Measurements from ENCODE around the gene MRPL53.
"Not testable (repeated sequence)": the region's sequence is repeated elsewhere in the genome, so short reads cannot be mapped to it uniquely, and the experiment has no call there.

MRPL53 gene

DNA sequence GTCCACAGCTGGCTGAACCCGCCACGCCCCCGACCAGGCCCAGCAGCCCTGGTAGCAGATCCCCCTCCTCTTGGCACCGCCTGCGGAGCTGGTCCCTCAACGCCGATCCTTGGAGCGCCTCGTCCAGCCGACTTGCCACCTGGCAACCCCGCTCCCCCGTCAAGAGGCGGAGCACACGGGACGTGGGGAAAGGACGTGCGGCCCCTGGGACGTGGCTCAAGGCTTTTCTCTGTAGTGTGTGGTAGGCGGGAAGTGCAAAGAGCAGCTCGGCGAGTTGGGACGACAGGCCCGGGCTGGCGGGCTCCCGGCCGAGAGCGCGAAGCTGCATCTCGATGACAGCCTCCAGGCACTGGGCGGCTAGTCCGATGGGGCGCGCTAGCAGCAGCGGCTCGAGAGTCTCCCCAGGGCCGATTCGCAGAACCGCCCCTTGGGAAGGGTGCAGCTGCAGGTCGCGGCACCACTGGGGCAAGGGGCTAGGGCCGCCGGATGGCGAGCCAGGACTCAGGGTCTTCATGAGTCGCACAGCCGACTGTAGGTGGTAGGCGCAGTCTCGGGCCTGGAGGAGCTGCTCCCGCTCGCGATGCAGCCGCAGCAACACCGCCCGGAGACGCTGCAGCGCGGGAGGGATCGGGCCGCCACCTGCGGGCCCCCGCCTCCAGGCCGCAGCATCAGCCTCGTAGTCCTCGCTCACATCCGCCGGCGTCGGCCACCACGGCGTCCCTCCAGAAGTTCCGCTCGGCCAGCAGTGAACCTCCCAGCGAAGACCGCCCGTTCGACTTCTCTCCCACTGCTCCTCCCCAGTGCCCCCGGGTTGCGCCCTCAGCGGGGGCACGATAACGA lies 9.7 kb upstream of the MRPL53 start:
- no peak for DNase-seq (ENCODE audit: low read depth)

DNA sequence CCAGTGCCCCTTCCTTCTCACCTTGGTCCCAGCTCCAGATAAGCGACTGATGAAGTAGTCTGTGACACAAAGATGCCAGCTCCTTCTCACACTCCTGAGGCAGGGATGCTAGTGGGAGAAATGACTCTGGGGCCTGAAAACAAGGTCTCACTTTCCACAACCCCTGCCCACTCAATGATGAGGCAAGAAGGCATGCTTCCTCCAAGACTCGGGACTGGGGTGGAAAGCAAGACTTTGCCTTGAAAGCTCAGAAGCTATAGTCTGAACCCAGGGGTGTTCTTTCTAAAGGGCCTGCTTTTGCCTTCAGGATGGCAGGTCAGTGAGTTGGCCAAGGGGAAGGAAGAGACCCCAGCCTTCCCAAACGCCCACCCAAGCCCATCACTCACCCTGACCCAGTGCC lies 9.0 kb upstream of the MRPL53 start:
- DNase-seq (ENCODE audit: low read depth): no peak

DNA sequence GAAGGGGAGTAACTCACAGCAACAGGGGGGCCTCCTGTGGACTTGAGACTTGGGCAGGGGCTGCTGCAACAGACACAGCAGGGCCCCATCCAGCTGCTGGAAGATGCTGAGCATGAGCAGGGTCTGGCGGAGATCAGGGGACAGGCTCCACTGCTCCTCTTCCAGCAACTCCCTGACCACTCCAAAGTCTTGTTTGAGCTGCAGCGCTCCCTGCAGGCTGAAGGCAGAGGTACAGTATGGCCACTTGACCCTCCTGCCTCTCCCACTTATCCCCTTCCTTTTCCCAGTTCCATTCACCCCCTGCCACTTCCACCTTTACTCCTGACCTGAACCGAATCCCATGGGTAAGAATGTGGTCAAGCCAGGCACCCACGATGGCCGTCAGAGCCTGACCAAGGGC lies 2.4 kb upstream of the MRPL53 start:
- DNase-seq (ENCODE audit: low read depth): no peak

DNA sequence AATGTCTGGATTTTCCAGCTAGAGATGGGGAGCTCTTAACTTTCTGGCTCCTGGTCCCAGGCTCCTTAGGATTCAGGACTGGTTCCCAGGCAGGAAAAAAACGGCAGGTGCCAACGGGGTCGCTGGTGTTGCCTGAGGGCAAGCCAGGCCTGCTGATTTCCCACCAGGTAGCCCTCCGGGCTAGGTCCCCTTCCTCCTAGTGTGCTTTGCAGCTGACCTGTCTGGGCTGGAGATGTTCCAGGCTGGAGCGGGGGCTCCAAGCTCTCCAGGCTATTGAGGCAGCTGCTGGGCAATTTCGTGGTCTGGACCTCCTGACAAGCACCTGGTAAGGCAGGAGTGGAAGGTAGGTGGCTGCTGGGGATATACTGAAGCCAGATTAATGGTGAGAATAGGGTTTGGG lies 2.0 kb upstream of the MRPL53 start:
- DNase-seq (ENCODE audit: low read depth): no peak

DNA sequence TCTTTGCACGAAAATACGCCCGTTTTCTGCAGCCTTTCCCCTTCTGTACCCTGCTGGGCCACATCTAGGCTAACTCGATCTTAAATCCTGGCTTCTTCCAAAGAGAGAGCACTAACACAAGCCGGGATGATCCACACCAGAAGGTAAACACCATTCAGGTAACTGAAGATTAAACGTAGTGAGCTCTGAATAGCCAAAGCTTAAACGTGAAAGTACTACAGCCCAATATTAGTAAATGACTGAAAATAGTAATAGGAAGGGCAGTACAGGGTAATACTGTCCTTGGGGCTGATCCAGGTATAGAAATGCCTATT lies 422 bp upstream of the MRPL53 start:
- no peak for DNase-seq (ENCODE audit: low read depth)

DNA sequence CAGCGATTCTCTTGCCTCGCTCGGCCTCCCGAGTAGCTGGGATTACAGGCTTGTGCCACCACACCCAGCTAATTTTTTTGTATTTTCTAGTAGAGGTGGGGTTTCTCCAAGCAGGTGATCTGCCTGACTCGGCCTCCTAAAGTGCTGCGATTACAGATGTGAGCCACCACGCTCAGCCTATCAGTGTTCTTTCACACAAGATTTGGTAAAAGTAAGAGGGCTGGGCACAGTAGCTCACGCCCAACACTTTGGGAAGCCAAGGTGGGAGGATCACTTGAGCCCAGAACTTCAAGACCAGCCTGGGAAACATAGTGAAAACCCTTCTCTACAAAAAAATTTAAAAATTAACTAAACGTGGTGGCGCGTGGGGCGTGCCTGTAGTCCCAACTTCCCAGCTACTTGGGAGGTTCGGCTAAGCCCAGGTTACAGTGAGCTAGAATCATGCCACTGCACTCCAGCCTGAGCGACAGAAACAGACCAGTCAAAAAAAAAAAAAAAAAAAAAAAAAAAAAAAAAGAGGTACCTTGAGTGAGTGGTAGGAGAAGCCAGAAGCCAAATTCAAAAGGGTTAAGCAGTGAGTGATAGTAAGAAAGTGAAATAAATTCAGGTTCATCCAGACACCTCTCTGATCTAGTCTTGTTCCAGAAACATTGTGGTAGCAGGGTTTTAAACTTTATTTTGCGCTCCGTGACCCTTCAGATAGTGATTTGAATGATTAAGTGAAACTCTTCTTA lies 981 bp downstream of the MRPL53 start:
- no peak for DNase-seq (ENCODE audit: low read depth)

DNA sequence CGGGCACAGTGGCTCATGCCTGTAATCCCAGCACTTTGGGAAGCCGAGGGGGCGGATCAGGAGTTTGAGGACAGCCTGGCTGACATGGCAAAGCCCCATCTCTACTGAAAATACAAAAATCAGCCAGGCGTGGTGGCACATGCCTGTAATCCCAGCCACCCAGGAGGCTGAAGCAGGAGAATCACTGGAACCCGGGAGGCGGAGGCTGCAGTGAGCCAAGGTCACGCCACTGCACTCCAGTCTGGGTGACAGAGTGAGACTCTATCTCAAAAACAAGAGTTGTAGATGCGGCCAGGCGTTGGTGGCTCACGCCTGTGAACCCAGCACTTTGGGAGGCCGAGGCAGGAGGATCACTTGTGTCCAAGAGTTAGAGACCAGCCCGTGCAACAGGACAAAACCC lies 1.7 kb downstream of the MRPL53 start:
- DNase-seq (ENCODE audit: low read depth): not testable (repeated sequence)

DNA sequence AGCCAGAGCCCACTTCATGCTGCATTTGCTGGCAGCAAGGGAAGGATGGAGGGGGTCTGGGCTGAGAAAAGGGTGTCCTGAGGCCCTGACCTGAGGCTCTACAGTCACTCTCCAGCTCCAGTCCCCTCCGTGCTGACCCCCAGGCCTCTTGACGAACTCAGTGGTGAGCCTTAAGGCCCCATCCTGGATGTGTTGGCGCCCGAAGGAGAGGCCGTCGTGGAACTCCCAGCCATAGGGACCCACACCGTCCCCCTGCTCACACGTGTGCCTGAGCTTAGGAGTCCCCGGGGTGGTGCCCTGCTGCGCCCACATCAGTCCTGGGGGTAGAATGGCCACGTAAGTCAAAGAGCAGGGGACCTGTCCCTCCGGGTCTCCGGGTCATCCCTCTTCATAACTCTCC lies 8.1 kb downstream of the MRPL53 start:
- no peak for DNase-seq (ENCODE audit: low read depth)

DNA sequence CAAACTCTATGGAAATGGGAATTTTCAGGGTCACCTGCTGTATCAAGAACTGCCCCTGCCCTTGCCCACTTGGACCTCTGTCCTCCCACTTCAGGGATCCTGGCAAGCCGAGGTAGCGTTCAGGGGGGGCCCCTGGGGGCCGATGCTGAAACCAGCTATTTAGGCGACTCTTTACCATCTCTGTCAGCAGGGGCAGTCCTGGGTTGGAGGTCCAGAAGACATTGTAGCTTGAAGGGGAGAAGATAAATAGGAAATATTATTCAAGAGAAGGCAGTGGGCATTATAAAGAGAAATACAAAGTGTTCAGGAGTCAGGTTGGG lies 9.7 kb downstream of the MRPL53 start:
- DNase-seq (ENCODE audit: low read depth): no peak

DNA sequence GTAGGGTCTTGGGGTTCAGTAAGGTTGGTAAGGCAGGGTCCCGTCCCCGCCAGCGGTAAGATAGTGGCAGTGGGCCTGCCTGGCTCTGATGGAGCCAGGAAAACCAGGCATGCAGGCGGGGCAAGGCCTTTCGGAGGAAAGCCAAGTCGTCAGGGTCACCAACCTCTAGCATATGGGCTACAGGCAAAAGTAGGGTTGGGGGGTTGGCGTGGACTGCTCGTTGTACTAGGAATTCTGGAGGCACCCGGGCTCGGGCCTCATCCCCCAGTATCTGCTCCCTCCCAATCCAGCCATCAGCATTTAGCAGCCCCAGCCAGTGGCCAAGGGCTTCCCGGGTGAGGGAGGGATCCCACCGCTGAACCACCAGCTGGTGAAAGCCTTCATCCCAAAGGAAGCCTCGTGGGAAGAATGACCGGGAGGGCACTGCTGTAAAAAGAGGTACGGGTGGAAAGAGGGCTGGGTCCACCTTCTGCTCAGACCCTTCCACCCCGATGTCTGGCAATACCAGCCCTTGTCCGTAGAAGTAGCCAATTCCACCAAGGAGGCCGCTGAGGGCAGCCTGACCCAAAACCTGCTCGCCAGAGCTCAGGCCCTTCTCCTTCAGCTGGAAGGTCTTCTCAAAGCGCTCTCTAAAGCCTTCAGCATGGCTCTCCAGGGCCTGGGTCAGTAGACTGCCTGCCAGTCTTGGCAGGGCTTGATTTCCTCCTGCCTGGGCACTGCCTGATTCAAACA lies 10.3 kb downstream of the MRPL53 start:
- DNase-seq (ENCODE audit: low read depth): no peak

DNA sequence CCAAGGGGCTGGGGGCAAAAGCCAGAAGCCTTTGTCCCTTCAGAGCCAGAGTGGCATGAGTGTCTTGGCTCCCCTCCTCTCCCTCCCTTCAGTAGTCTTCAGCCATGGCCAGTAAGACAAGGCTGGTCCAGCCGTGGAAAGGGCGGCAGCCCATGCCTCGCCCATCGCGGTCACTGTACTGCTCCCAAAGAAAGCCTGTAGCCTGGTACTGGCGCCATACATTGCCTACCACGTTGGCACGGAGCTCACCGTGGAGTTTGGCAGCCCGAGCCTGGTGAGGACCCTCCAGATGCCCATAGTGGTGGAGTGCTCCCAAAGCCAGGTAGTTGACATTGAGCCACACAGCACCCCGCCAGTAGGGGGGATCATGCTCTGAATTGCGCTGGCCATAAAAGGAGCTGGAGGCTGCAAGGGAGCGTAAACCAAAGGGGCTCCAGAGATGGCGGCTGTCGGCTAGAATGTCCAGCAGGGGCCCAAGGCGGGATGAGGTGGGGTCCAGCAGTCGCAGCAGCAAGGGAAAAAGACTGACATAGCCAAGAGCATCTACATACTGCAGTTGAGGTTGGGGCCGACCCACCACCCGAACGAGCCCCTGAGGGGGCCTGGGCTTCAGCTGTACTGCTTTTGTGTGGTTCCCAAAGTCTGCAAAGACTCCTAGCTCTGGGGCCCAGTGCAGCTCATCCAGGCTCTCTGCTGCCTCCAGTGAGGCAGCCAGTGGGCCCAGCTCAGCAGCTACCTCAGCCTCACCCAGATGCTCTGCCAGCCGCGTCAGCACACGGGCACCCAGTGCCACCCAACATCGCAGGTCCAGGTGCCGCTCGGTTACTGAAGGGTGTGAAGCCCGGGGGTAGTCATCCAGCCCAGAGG lies 11.1 kb downstream of the MRPL53 start:
- no peak for DNase-seq (ENCODE audit: low read depth)

DNA sequence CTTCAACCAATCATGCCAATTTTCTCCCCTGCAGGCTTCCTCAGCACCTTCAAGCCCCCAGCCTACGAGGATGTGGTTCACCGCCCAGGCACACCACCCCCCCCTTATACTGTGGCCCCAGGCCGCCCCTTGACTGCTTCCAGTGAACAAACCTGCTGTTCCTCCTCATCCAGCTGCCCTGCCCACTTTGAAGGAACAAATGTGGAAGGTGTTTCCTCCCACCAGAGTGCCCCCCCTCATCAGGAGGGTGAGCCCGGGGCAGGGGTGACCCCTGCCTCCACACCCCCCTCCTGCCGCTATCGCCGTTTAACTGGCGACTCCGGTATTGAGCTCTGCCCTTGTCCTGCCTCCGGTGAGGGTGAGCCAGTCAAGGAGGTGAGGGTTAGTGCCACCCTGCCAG lies 12.3 kb downstream of the MRPL53 start:
- DNase-seq (ENCODE audit: low read depth): not testable (repeated sequence)

DNA sequence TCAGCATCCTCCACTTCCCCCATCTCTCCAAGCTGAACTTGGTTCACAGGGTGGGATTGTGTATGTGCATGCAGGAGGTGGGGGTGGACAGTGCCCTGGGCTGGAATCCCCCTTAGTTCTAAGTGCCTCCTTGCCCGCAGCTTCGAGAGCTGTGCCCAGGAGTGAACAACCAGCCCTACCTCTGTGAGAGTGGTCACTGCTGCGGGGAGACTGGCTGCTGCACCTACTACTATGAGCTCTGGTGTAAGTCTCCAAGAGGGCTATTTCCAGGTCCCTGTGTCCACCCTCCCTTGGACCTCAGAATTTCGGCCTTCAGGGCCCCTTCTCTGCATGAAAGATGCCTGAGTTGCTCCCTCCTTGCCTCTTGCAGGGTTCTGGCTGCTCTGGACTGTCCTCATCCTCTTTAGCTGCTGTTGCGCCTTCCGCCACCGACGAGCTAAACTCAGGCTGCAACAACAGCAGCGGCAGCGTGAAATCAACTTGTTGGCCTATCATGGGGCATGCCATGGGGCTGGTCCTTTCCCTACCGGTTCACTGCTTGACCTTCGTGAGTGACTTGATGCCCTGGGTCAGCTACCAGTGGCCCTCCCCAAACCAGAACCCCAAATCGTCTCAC lies 12.9 kb downstream of the MRPL53 start:
- DNase-seq (ENCODE audit: low read depth): not testable (repeated sequence)

DNA sequence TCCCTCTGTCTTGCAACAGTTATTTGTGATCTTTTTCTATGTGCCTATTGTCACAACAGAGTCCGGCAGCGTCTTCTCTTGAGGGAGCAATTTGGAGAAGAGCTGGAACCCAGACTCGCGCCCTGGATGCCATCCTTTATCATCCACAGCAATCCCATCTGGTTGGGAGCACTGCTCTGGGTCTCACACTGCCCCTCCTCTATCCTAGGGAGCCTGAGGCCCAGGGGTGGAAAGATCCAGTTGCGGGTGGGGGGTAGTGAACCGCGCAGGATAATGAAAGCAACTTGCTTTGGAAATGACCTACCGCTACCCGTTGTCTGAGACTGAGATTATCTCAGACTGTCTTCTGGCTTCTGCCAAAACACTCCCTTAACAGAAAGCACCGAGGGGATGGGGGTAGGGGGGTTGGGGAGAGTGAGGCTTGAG lies 13.5 kb downstream of the MRPL53 start:
- DNase-seq (ENCODE audit: low read depth): no peak

DNA sequence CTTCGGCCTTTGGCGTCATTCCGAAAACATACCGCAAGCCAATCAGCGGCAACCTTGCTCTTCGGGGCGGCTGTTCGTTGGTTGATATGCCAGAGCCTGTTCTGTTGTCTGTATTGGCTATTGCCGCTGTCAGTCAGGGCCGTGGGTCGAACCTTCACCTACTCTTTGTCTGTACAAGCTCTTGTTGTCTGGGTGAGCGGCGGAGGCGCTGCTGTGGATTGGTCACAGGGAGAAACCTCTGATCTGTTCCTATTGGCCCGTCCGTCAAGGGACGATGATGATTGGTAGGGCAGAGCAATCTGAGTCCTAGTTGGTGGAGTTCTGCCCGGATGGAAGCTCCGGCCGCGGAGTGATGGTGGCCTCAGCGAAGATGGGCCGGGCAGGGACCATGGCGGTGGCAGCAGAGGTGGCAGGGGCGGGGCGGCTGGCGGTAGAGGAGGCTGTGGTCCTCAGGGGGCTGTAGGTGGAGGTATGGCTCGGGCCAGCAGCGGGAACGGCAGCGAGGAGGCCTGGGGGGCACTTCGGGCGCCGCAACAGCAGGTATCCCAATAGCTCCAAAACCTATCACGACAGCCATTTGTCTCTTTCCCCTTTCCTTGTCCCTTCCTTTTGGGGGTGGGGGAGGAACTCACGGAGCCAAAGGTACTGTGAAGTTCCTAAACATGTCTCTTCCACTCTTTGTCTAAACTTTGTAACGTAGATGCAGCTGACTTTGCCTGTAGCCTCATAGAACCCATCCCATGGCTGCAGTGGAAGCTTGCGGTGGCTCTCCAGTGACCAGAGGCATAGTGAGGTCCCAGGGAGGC lies 14.1 kb downstream of the MRPL53 start, which contains the start of gene WBP1:
Gene WBP1, plus strand, starts transcription at position 307 of the 806 bp plus-strand sequence. Its CDS starts 165 bp downstream, at position 472.
- DNase-seq (ENCODE audit: low read depth): peak; percentile 97

DNA sequence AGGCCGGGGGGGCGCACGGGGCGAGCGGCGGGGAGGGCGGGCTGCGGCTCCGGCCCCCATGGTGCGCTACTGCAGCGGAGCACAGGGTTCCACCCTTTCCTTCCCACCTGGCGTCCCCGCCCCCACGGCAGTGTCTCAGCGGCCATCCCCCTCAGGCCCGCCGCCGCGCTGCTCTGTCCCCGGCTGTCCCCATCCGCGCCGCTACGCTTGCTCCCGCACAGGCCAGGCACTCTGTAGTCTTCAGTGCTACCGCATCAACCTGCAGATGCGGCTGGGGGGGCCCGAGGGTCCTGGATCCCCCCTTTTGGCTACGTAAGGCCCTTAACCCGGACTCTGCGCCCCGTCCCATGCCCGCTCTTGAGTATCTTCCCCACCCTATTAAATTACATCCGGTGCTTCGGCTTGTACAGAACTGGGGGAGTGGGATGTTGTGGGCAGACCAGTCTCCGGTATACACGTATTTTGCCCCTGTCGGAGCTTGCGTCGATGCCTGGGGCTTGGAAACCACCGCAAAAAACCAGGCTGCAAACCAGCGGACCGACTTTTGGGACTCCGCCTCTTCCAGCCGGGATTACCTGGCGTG lies 14.8 kb downstream of the MRPL53 start:
- DNase-seq (ENCODE audit: low read depth): peak; percentile 63

DNA sequence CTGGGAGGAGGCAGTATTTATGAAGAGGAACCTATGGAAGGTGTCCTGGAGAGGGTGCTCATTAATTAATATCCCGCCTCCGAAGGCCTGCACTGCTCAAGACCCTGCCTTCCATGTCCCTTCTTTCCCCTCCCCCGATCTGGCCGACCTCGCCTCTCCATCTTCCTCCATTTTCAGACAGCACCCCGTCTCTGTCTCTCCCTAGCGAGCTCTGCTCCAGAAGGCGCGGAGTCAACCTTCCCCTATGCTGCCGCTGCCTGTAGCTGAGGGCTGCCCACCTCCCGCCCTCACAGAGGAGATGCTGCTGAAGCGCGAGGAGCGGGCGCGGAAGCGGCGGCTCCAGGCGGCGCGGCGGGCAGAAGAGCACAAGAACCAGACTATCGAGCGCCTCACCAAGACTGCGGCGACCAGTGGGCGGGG lies 15.3 kb downstream of the MRPL53 start:
- no peak for DNase-seq (ENCODE audit: low read depth)

DNA sequence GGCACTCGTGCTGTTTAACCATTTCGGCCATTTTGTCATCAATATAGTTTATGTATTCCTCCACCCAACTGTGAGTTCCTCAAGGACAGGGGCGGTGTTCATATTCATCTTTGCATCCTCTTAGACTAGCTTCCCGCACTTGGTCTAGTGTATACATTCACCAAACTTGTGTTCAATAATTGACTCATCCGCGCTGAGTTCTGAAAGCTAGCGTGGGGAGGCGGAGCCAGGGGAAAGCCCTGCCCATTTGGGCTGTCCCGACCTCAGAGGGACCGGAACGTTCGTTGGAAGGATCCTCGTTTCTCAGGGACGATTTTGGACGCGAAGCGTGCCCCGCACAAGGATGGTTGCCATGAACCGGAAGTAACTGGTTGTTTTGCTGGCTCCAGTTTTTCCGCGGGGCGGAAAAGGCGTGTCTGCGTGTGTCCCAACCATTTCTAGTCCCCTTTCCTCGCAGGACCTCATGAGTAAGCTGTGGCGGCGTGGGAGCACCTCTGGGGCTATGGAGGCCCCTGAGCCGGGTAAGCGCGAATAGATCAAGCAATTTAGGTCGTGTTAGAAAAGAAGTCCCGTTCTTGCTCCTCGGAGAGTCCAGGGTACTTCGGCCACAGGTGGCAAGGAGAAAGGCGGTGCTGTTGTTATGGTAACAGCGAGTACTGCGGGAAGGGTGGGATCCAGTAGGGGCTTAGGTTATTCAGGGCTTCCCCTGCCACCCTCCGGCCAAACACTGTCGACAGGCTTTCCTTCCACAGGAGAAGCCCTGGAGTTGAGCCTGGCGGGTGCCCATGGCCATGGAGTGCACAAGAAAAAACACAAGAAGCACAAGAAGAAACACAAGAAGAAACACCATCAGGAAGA lies 17.6 kb downstream of the MRPL53 start, which contains the start of gene INO80B:
Gene INO80B, plus strand, starts transcription at position 434 of the 858 bp plus-strand sequence. Its CDS starts 30 bp downstream, at position 464.
- DNase-seq (ENCODE audit: low read depth): peak; percentile 97

DNA sequence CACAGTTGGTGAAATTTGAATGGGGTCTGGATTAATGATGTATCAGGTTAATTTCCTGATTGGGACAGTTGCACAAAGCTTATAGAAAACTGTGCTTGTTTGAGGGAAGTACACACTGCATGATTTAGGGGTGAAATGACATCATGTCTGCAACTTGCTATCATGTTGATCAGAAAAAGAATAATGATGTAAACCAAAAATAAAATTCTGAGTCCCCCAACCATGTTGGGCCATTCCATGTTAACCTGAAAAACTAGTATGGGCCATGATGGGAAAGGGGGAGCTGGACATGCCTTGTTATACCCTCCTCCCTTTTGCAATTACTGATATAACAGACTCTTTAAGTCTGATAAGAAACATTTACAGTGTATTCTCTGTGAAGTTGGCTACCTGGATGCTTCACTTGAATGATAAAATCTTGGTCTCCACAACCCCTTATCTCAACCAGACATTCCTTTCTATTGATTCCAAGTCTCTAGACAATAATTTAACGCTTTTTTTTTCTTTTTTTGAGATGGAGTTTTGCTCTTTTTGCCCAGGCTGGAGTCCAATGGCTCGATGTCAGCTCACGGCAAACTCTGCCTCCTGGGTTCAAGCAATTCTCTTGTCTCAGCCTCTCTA lies 21.8 kb downstream of the MRPL53 start:
- no peak for DNase-seq (ENCODE audit: low read depth)
